ENCODE data around the gene FGD6. TPM values are rescaled to one million over a fixed set of nuclear protein-coding genes. Genes with fewer than 3 reads are reported as not detected.

The FGD6 gene
- total RNA-seq, 1 experiment from 2014 or later, result 14.3 TPM

- no TSS peak for BruUV-seq (replicated peaks)
- no peak for DNase-seq
- no peak overlapping the region for H3K27ac ChIP-seq (ENCODE audit: low read length)
- no peaks in the 10 kb centered on the region for H4K20me1 ChIP-seq (ENCODE audit: low read length)
- H3K27me3 ChIP-seq (ENCODE audit: low read length), result no peaks in the 10 kb centered on the region
- no peak overlapping the region for H3K9ac ChIP-seq (ENCODE audit: low read length)
- peaks cover 50% of the 10 kb centered on the region for H3K4me1 ChIP-seq (ENCODE audit: insufficient read depth, low read length)
- H2AFZ ChIP-seq (ENCODE audit: low read length), result no peak overlapping the region
- H3K4me3 ChIP-seq (ENCODE audit: low read length), result no peak overlapping the region
- intact Hi-C loops (cut with micrococcal nuclease), result no loop called here
- peaks cover 91% of the 10 kb centered on the region for H3K79me2 ChIP-seq (ENCODE audit: low read length)
- no peak overlapping the region for H3K4me2 ChIP-seq (ENCODE audit: low read length)
- no peaks in the 10 kb centered on the region for H3F3A ChIP-seq (ENCODE audit: low read length, unreplicated experiment)
- ChIA-PET CTCF (no interaction called here), POLR2A (ENCODE audit: unreplicated experiment) (no interaction called here)
- no peak for ATAC-seq
- no peak for TF ChIP-seq EZH2 (IDR thresholded peaks at IDR 0.05; ENCODE audit: low read length, unreplicated experiment)
- TF ChIP-seq EZH2phosphoT487 (IDR thresholded peaks at IDR 0.05; ENCODE audit: borderline replicate concordance, low read length), result no peak
- no peak for TF ChIP-seq CTCF (conservative IDR thresholded peaks at IDR 0.05; ENCODE audit: low read depth, low read length)
- H3K9me3 ChIP-seq (ENCODE audit: low read length), result no peaks in the 10 kb centered on the region
- no peaks in the 10 kb centered on the region for H3K9me2 ChIP-seq (replicated peaks; ENCODE audit: low read length)
- peaks cover 8% of the 10 kb centered on the region; the same call in 1 of the 2 replicates for H3K36me3 ChIP-seq (ENCODE audit: low read depth, low read length)
Observed at GRCh38 chr12:95207407-95207806, 9.9 kb downstream of the FGD6 start.

- CTCF ChIA-PET, result no interaction called here
Observed at GRCh38 chr12:95206916-95207315, 10.4 kb downstream of the FGD6 start.

More at GRCh38 chr12:95206916-95207315, 10.4 kb downstream of the FGD6 start:
- H3K79me2 ChIP-seq (ENCODE audit: low read length), result peaks cover 91% of the 10 kb centered on the region
- H2AFZ ChIP-seq (ENCODE audit: low read length), result no peak overlapping the region
- peaks cover 8% of the 10 kb centered on the region; the same call in 1 of the 2 replicates for H3K36me3 ChIP-seq (ENCODE audit: low read depth, low read length)
- no peaks in the 10 kb centered on the region for H3K27me3 ChIP-seq (ENCODE audit: low read length)
- no peaks in the 10 kb centered on the region for H3F3A ChIP-seq (ENCODE audit: low read length, unreplicated experiment)
- no peak for ATAC-seq
- no peak overlapping the region for H3K9ac ChIP-seq (ENCODE audit: low read length)
- DNase-seq, result no peak
- no peak overlapping the region for H3K4me3 ChIP-seq (ENCODE audit: low read length)
- no peak overlapping the region for H3K4me2 ChIP-seq (ENCODE audit: low read length)
- H3K4me1 ChIP-seq (ENCODE audit: insufficient read depth, low read length), result peaks cover 48% of the 10 kb centered on the region
- intact Hi-C loops (cut with micrococcal nuclease), result no loop called here
- BruUV-seq (replicated peaks), result no TSS peak
- TF ChIP-seq CTCF (conservative IDR thresholded peaks at IDR 0.05; ENCODE audit: low read depth, low read length) (no peak), EZH2phosphoT487 (IDR thresholded peaks at IDR 0.05; ENCODE audit: borderline replicate concordance, low read length) (no peak), EZH2 (IDR thresholded peaks at IDR 0.05; ENCODE audit: low read length, unreplicated experiment) (no peak)
- no peaks in the 10 kb centered on the region for H3K9me2 ChIP-seq (replicated peaks; ENCODE audit: low read length)
- POLR2A ChIA-PET (ENCODE audit: unreplicated experiment), result no interaction called here
- no peaks in the 10 kb centered on the region for H4K20me1 ChIP-seq (ENCODE audit: low read length)
- no peak overlapping the region for H3K27ac ChIP-seq (ENCODE audit: low read length)
- H3K9me3 ChIP-seq (ENCODE audit: low read length), result no peaks in the 10 kb centered on the region
